ENCODE data around the gene KDM1B.

DNA sequence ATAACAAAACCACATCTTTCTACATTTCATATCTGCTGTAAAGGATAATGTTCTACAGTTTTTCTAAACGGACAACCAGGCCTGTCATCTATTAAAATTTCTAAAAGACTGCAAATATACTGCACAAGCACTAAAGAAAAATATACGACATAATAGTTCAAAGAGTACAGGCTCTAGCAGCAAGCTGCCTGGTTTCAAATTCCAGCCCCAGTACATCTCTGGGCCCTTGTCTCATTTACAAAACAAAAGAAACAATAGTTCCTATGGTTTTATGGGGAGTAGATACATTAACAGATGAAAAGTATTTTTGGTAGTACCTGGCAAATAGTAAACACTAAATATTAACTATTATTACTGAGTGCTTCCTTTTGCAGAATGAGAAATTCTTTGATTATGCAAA is 85.0 kb downstream of the KDM1B start:
- TF ChIP-seq, protein P1, sequence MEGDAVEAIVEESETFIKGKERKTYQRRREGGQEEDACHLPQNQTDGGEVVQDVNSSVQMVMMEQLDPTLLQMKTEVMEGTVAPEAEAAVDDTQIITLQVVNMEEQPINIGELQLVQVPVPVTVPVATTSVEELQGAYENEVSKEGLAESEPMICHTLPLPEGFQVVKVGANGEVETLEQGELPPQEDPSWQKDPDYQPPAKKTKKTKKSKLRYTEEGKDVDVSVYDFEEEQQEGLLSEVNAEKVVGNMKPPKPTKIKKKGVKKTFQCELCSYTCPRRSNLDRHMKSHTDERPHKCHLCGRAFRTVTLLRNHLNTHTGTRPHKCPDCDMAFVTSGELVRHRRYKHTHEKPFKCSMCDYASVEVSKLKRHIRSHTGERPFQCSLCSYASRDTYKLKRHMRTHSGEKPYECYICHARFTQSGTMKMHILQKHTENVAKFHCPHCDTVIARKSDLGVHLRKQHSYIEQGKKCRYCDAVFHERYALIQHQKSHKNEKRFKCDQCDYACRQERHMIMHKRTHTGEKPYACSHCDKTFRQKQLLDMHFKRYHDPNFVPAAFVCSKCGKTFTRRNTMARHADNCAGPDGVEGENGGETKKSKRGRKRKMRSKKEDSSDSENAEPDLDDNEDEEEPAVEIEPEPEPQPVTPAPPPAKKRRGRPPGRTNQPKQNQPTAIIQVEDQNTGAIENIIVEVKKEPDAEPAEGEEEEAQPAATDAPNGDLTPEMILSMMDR (IDR thresholded peaks at IDR 0.05), result no peak
- TF ChIP-seq POLR2A (IDR thresholded peaks at IDR 0.05), result no peak
- no peak for TF ChIP-seq EP300 (IDR thresholded peaks at IDR 0.05)
- no peak for TF ChIP-seq POLR2AphosphoS5 (IDR thresholded peaks at IDR 0.05)
